ENCODE results near the gene SCFD2. TPM values are rescaled to one million over a fixed set of nuclear protein-coding genes. Genes with fewer than 3 reads are reported as not detected.
"Not testable (repeated sequence)": the region's sequence is repeated elsewhere in the genome, so short reads cannot be mapped to it uniquely, and the experiment has no call there.

Gene SCFD2
- polyA plus RNA-seq, 3 donors: 5.4 to 9.4 (median 6.7) TPM

DNA sequence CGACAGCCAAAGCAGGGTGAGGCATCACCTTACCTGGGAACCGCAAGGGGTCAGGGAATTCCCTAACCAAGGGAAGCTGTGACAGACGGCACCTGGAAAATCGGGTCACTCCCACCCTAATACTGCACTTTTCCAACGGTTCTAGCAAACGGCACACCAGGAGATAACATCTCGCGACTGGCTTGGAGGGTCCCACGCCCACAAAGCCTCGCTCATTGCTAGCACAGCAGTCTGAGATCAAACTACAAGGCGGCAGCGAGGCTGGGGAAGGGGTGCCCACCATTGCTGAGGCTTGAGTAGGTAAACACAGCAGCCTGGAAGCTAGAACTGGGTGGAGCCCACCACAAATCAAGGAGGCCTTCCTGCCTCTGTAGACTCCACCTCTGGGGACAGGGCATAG, 25.7 kb downstream of the SCFD2 start:
- H3K4me1 Mint-ChIP-seq; H3K4me3 ChIP-seq (replicated peaks in 1 of 3; ENCODE audit: low read depth in 2 of 3, low read length in 3 of 3); H3K27ac Mint-ChIP-seq; H3K36me3 ChIP-seq (replicated peaks in 1 of 2; ENCODE audit: control insufficient read depth in 1 of 2, insufficient read depth in 2 of 2, low read length in 2 of 2); H3K9ac ChIP-seq (ENCODE audit: insufficient read depth, low read length, poor library complexity, severe bottlenecking); H3K79me2 ChIP-seq (ENCODE audit: insufficient read depth, low read length); H3K4me2 ChIP-seq (replicated peaks; ENCODE audit: extremely low read depth, low read length, poor library complexity, severe bottlenecking); H3K4me3 Mint-ChIP-seq; H3K27me3 Mint-ChIP-seq (ENCODE audit: low read depth in 3 of 3); intact Hi-C loops (cut with micrococcal nuclease); DNase-seq; H2AFZ ChIP-seq (ENCODE audit: insufficient read depth, low read depth, low read length, poor library complexity, severe bottlenecking); H3K27me3 ChIP-seq (ENCODE audit: control insufficient read depth in 2 of 2, insufficient read depth in 2 of 2, low read length in 2 of 2); H4K20me1 ChIP-seq (ENCODE audit: insufficient read depth, low read length); H3K27ac ChIP-seq (ENCODE audit: low read depth in 1 of 2, low read length in 2 of 2); H3K4me1 ChIP-seq (ENCODE audit: control insufficient read depth in 1 of 2, insufficient read depth in 2 of 2, low read length in 2 of 2): not testable (repeated sequence)
- peaks cover 26 to 43% of the 10 kb centered on the region in 2 donors for H3K36me3 Mint-ChIP-seq
- 99% methylated on average over 9 of the region's 12 CpGs for WGBS (ENCODE audit: insufficient coverage)
- peaks cover 13 to 34% (median 16%) of the 10 kb centered on the region in 7 donors for H3K9me3 Mint-ChIP-seq
- H3K9me3 ChIP-seq (replicated peaks in 1 of 2; ENCODE audit: control insufficient read depth in 1 of 2, insufficient read depth in 1 of 2, low read length in 2 of 2): peaks cover 0 to 14% of the 10 kb centered on the region in 2 donors

DNA sequence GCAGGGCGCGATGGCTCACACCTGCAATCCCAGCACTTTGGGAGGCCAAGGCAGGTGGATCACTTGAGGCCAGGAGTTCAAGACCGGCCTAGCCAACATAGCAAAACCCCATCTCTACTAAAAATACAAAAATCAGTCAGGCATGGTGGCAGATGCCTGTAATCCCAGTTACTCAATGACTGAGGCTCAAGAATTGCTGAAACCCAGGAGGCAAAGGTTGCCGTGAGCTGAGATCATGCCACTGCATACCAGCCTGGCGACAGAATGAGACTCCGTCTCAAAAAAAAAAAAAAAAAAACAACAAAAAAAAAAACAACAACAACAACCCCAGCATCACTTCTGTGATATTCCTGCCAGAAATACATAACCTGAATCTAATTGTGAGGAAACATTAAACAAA, 30.9 kb downstream of the SCFD2 start:
- H3K27me3 Mint-ChIP-seq (ENCODE audit: low read depth in 3 of 3); H3K9ac ChIP-seq (ENCODE audit: insufficient read depth, low read length, poor library complexity, severe bottlenecking); H3K27ac Mint-ChIP-seq; H2AFZ ChIP-seq (ENCODE audit: insufficient read depth, low read depth, low read length, poor library complexity, severe bottlenecking); H3K4me3 ChIP-seq (replicated peaks in 1 of 3; ENCODE audit: low read depth in 2 of 3, low read length in 3 of 3); H3K4me3 Mint-ChIP-seq; H3K4me1 Mint-ChIP-seq; H4K20me1 ChIP-seq (ENCODE audit: insufficient read depth, low read length); H3K27me3 ChIP-seq (ENCODE audit: control insufficient read depth in 2 of 2, insufficient read depth in 2 of 2, low read length in 2 of 2); H3K79me2 ChIP-seq (ENCODE audit: insufficient read depth, low read length); H3K4me1 ChIP-seq (ENCODE audit: control insufficient read depth in 1 of 2, insufficient read depth in 2 of 2, low read length in 2 of 2); H3K9me3 ChIP-seq (replicated peaks in 1 of 2; ENCODE audit: control insufficient read depth in 1 of 2, insufficient read depth in 1 of 2, low read length in 2 of 2); H3K4me2 ChIP-seq (replicated peaks; ENCODE audit: extremely low read depth, low read length, poor library complexity, severe bottlenecking); H3K36me3 ChIP-seq (replicated peaks in 1 of 2; ENCODE audit: control insufficient read depth in 1 of 2, insufficient read depth in 2 of 2, low read length in 2 of 2); DNase-seq; intact Hi-C loops (cut with micrococcal nuclease); H3K27ac ChIP-seq (ENCODE audit: low read depth in 1 of 2, low read length in 2 of 2): not testable (repeated sequence)
- 100% methylated on average over 2 of the region's 6 CpGs for WGBS (ENCODE audit: insufficient coverage)
- peaks cover 3 to 15% (median 10%) of the 10 kb centered on the region in 7 donors for H3K9me3 Mint-ChIP-seq
- H3K36me3 Mint-ChIP-seq: peaks cover 10 to 15% of the 10 kb centered on the region in 2 donors

DNA sequence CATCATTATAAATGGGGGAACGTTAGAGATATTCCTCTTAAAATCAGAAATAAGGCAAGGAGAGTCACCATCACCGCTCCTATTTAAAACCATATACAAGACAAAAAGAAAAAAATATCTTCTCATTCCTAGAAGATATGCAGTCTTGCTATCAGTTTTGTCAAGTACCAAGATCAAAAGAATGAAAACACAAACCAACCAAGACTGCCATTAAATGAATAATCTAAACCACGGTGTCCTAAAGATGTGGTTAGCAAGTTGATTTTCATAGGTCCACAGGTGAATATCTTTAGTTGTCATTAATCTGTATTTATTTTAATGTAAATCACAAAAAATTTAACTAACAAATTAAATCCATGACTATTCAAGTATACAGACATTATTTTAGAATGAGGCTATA, 39.3 kb downstream of the SCFD2 start:
- peaks cover 11 to 21% of the 10 kb centered on the region in 2 donors for H3K36me3 Mint-ChIP-seq

More for the DNA sequence above, 39.3 kb downstream of the SCFD2 start:
- Histone ChIP-seq H3K4me1 (ENCODE audit: control insufficient read depth in 1 of 2, insufficient read depth in 2 of 2, low read length in 2 of 2) (peaks cover 0 to under 1% of the 10 kb centered on the region in 2 donors), H3K4me2 (replicated peaks; ENCODE audit: extremely low read depth, low read length, poor library complexity, severe bottlenecking) (no peak overlapping the region), H3K27me3 (ENCODE audit: control insufficient read depth in 2 of 2, insufficient read depth in 2 of 2, low read length in 2 of 2) (no peaks in the 10 kb centered on the region), H3K9ac (ENCODE audit: insufficient read depth, low read length, poor library complexity, severe bottlenecking) (no peak overlapping the region), H3K79me2 (ENCODE audit: insufficient read depth, low read length) (no peaks in the 10 kb centered on the region), H3K9me3 (replicated peaks in 1 of 2; ENCODE audit: control insufficient read depth in 1 of 2, insufficient read depth in 1 of 2, low read length in 2 of 2) (no peaks in the 10 kb centered on the region), H3K4me3 (replicated peaks in 1 of 3; ENCODE audit: low read depth in 2 of 3, low read length in 3 of 3) (no peak overlapping the region), H4K20me1 (ENCODE audit: insufficient read depth, low read length) (no peaks in the 10 kb centered on the region), H3K27ac (ENCODE audit: low read depth in 1 of 2, low read length in 2 of 2) (no peak overlapping the region), H3K36me3 (replicated peaks in 1 of 2; ENCODE audit: control insufficient read depth in 1 of 2, insufficient read depth in 2 of 2, low read length in 2 of 2) (no peaks in the 10 kb centered on the region), H2AFZ (ENCODE audit: insufficient read depth, low read depth, low read length, poor library complexity, severe bottlenecking) (no peak overlapping the region)
- peaks cover 3 to 10% (median 8%) of the 10 kb centered on the region in 7 donors for H3K9me3 Mint-ChIP-seq
- H3K4me1 Mint-ChIP-seq: peaks cover 7% of the 10 kb centered on the region
- TF ChIP-seq, protein P1, sequence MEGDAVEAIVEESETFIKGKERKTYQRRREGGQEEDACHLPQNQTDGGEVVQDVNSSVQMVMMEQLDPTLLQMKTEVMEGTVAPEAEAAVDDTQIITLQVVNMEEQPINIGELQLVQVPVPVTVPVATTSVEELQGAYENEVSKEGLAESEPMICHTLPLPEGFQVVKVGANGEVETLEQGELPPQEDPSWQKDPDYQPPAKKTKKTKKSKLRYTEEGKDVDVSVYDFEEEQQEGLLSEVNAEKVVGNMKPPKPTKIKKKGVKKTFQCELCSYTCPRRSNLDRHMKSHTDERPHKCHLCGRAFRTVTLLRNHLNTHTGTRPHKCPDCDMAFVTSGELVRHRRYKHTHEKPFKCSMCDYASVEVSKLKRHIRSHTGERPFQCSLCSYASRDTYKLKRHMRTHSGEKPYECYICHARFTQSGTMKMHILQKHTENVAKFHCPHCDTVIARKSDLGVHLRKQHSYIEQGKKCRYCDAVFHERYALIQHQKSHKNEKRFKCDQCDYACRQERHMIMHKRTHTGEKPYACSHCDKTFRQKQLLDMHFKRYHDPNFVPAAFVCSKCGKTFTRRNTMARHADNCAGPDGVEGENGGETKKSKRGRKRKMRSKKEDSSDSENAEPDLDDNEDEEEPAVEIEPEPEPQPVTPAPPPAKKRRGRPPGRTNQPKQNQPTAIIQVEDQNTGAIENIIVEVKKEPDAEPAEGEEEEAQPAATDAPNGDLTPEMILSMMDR (IDR thresholded peaks at IDR 0.05): no peak
- H3K27me3 Mint-ChIP-seq (ENCODE audit: low read depth in 3 of 3): peaks cover 0 to 2% (median 0%) of the 10 kb centered on the region in 3 donors
- intact Hi-C loops (cut with micrococcal nuclease): no loop called here
- no CpG with 5 or more reads among the region's 3 CpGs for WGBS (ENCODE audit: insufficient coverage)
- H3K27ac Mint-ChIP-seq: no peak overlapping the region
- no peak for DNase-seq
- no peak overlapping the region for H3K4me3 Mint-ChIP-seq
